Small intestine (tissue), 7 donors: ENCODE results near the gene RPP21. TPM values are rescaled to one million over a fixed set of nuclear protein-coding genes. Genes with fewer than 3 reads are reported as not detected.

Source experiments
- DNase-seq, 2 donors: peaks; one replicate each; pipeline versions ENCODE4 v3.0.0 to v3.0.0-alpha.2; 2013
- FAIRE-seq: peaks from 2 replicates; lab custom pipeline; 2012; peaks lifted over from hg19 to GRCh38; lab: Jason Lieb, UNC
- H3K27ac ChIP-seq, 3 donors: one replicate each; pipeline ENCODE4 v1.5.1; 2013; ENCODE audit warnings: low read length in 2 of 3, mild to moderate bottlenecking in 2 of 3, control low read depth in 1 of 3, inconsistent platforms in 1 of 3, low read depth in 1 of 3, moderate library complexity in 1 of 3
- H3K27me3 ChIP-seq, 3 donors: one replicate each; pipeline ENCODE4 v1.6.1; 2013; ENCODE audit warnings: low read length in 3 of 3, inconsistent platforms in 1 of 3; ENCODE audit not compliant: control insufficient read depth in 3 of 3, insufficient read depth in 3 of 3
- H3K36me3 ChIP-seq, 3 donors: one replicate each; pipeline ENCODE4 v1.6.1; 2013; ENCODE audit warnings: low read length in 3 of 3, inconsistent platforms in 1 of 3, low read depth in 1 of 3, mild to moderate bottlenecking in 1 of 3, moderate library complexity in 1 of 3; ENCODE audit not compliant: control insufficient read depth in 3 of 3, insufficient read depth in 2 of 3
- H3K4me1 ChIP-seq, 3 donors: one replicate each; pipeline ENCODE4 v1.6.1; 2013; ENCODE audit warnings: low read length in 2 of 3, inconsistent platforms in 1 of 3, low read depth in 1 of 3, mild to moderate bottlenecking in 1 of 3, moderate library complexity in 1 of 3; ENCODE audit not compliant: control insufficient read depth in 3 of 3, insufficient read depth in 2 of 3
- H3K4me3 ChIP-seq, 3 donors: one replicate each; pipeline ENCODE4 v1.5.1; 2013; ENCODE audit warnings: low read length in 3 of 3, control low read depth in 1 of 3, inconsistent platforms in 1 of 3, low read depth in 1 of 3, mild to moderate bottlenecking in 1 of 3, moderate library complexity in 1 of 3
- H3K9me3 ChIP-seq, 2 donors: one replicate each; pipeline ENCODE4 v1.6.1; 2013; ENCODE audit warnings: low read depth in 1 of 2, low read length in 1 of 2; ENCODE audit not compliant: control insufficient read depth in 2 of 2, insufficient read depth in 1 of 2
- WGBS, 3 donors: extraction: QIAGEN DNeasy Blood & Tissue Kit; methylation state at CpG; one replicate each; pipeline ENCODE4 v1.1.7; 2013; 5-methylcytosine and 5-hydroxymethylcytosine counted together
- polyA plus RNA-seq, 4 donors: library from polyadenylated mRNA; stranded (reverse) in 3 of 4; unstranded in 1 of 4; fragments of 200-250 nt in 3 of 4; fragments of 120-200 nt in 1 of 4; gene quantifications; one replicate each; pipeline versions ENCODE4 v1.2.1 to v1.2.3, GENCODE V29; 2013
- donor health status: healthy with polysubstance abuse.
- donor health status: control.
- donor health status: control.
- donor health status: Bipolar disorder and iron deficiency.
- donor health status: healthy.

The RPP21 gene
- polyA plus RNA-seq, 4 donors, result 71.1 to 100 (median 85.2) TPM

DNA sequence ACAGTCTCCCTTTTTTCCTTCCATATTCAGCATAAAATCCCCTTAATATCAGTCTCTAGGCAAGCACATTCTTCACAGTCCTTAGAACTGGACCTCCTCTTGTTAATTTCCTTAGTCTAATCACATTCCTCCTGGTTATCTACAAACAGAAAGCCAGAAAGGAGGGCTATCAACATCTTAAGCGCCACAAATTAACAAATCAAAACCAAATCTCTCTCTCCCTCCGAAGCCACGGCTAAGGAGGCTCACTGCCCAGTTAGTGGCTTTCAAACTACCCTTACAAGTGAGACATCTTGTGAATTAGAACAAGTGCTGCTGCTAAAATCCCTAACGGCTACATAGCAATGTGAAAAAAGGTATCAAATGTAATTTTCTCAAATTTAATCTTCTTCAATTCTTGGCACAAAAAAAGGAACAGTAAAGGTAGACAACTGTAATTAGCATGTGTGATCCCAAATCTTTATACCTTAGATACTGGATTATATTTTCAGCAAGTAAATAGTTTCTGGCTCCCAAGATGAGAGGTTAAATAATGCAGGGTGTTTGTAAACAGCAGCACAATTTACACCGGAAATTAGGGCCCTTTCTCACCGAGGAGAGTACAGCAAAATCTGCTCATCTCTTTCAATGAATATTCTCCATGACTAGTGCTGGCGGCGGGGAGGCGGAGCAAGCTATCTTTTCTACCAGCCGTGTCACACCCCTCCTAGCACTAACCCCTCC is 19.6 kb upstream of the RPP21 start:
- peak in 1 of 2 donors; percentile 66 for DNase-seq

DNA sequence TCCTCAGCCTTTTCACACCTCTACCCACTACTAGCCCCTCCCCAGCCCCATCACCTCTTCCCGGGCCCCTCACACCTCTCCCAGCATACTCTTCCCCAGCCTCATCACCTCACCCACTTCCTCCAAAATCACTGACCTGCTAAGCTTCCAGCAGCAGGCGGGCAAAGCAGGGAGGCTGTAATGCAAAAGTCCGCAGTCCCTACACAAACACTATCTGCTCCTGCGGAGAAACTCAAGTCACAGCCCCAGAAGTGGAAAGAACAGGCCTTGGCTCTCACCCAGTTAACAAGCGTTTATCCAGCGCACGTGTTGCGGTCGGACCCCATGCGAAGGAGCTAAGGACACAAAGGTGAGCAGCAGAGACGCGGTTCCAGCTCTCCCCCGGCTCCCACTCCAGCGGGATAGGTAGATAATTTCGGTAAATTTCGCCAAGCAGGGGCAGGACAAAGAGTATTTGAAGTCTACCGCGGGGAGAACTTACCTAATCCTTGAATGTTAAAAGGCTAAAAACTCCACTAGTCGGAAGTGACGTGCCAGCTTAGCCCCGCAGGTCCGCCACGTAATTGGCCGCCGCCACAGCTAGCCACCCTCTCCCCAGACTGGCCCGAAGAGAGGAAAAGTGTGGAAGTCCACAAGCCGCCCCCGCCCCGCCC is 19.0 kb upstream of the RPP21 start:
- H3K27ac ChIP-seq, result peak overlapping the region; percentile 97 to 100 (median 99)
- H3K36me3 ChIP-seq, result peaks cover 2 to 17% (median 6%) of the 10 kb centered on the region in 3 donors
- peaks cover 4 to 15% (median 13%) of the 10 kb centered on the region in 3 donors for H3K4me1 ChIP-seq
- peak overlapping the region; percentile 80 to 86 (median 84) for H3K4me3 ChIP-seq
- DNase-seq, result peak in 1 of 2 donors; percentile 77
- H3K9me3 ChIP-seq, result no peaks in the 10 kb centered on the region
- no peaks in the 10 kb centered on the region for H3K27me3 ChIP-seq
- no peak for FAIRE-seq
- 0% methylated on average over 29 of the region's 29 CpGs for WGBS, 3 donors

More for the DNA sequence above, 19.6 kb upstream of the RPP21 start:
- 2 to 5% (median 2%) methylated on average over 10 of the region's 10 CpGs for WGBS, 3 donors
- no peaks in the 10 kb centered on the region for H3K27me3 ChIP-seq
- peak overlapping the region; percentile 80 to 86 (median 84) for H3K4me3 ChIP-seq
- H3K36me3 ChIP-seq, result peaks cover 0 to 12% (median 1%) of the 10 kb centered on the region in 3 donors
- peaks cover 4 to 15% (median 13%) of the 10 kb centered on the region in 3 donors for H3K4me1 ChIP-seq
- H3K9me3 ChIP-seq, result no peaks in the 10 kb centered on the region
- H3K27ac ChIP-seq, result peak overlapping the region; percentile 97 to 100 (median 99)
- FAIRE-seq, result no peak

DNA sequence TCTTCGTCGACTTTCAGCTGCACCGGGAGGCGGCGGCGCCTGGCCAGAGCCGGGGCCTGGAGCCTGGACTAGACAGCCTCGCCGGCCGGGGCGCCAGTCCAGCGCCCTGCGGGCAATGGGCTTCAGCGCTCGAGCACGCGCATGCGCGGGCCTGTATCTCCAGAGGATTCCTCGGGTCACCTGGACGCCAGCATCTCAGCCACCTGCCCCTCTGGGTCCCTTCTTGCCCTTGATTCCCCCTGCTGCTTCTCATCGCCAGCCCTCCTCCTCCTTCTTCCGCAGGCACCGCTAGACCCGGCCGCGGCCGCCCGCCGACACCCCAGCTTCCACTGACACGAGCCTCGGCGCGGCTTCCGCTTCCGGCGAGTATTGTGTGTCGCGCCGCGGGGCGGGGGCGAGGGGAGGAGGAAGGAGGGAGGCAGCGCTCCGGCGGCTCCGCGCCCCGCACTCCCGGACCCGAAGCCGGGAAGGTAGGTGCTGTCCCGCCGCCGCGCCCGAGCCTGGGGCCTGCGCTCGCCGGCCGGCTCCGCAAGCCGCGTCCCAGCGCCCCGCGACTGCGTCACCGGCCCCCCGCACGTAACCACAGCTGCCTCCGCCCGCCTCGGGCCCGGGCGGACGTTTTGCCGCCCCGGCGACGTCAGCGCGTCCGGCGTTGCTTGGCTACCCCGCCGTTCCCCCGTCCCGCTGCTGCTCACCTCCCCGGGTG is 18.3 kb upstream of the RPP21 start, which contains the start of gene TRIM39:
TRIM39 (plus strand) TSS at position 402 of the 706 bp plus-strand sequence. CDS start 2,391 bp downstream, outside the sequence.
- FAIRE-seq (no peak), DNase-seq (peak; percentile 89 to 94)
- Histone ChIP-seq H3K4me1 (peaks cover 4 to 13% (median 9%) of the 10 kb centered on the region in 3 donors), H3K27ac (peak within 1 kb of the TSS; percentile 97 to 100 (median 99)), H3K4me3 (peak within 1 kb of the TSS; percentile 80 to 86 (median 84)), H3K9me3 (no peaks in the 10 kb centered on the region), H3K27me3 (no peaks in the 10 kb centered on the region), H3K36me3 (peaks cover 2 to 17% (median 6%) of the 10 kb centered on the region in 3 donors)
- WGBS, 3 donors, result 0 to 1% (median 0%) methylated on average over 77 to 90 of the region's 90 CpGs

DNA sequence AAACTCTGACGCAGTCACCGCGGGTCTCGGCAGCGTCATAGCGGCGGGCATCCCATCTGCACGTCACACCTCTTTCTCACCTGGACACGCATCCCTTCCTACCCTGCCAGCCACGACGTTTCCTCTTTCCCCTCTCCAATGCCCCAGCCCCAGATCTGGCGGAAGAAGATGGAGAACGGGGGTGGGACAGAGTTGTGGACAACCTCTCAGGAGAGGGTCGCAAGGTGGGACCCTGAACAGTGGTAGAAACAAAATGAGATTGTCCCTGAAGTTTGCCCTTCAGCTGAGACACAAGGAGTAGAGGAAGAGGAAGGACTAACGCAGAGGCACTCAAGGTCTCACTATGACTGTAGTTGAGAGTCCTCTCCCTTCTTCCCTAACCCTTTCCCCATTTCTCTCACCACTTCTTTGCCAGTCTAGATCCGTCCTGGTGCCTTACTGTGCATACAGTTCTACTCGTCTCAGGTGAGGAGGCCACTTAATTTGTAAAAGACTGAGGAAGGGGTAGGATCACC is 17.7 kb upstream of the RPP21 start:
- H3K27ac ChIP-seq, result peak overlapping the region; percentile 97 to 100 (median 99)
- H3K4me1 ChIP-seq, result peaks cover 4 to 7% (median 7%) of the 10 kb centered on the region in 3 donors
- peaks cover 2 to 16% (median 6%) of the 10 kb centered on the region in 3 donors for H3K36me3 ChIP-seq
- no peak for DNase-seq
- 1 to 2% (median 1%) methylated on average over 16 to 17 of the region's 17 CpGs for WGBS, 3 donors
- no peak for FAIRE-seq
- no peaks in the 10 kb centered on the region for H3K9me3 ChIP-seq
- no peaks in the 10 kb centered on the region for H3K27me3 ChIP-seq
- peak overlapping the region; percentile 80 to 86 (median 84) for H3K4me3 ChIP-seq

DNA sequence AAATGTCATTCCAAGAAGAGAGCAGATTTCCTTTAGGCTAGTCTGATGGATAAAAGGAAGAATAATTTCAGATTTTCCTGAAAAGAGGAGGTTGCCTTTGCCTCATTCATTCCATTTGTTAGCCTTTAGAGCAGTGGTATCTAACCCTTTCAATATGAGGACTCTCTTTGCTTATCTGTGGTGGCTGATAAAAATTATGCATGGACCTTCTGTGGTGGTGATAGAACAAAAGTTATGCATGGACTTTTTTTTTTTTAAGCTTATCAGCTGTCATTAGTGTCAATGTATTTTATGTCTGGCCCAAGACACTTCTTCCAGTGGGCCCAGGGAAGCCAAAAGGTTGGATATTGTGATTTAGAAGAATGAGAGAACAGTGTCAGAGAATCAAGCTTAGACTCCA is 16.6 kb upstream of the RPP21 start:
- FAIRE-seq, result no peak

DNA sequence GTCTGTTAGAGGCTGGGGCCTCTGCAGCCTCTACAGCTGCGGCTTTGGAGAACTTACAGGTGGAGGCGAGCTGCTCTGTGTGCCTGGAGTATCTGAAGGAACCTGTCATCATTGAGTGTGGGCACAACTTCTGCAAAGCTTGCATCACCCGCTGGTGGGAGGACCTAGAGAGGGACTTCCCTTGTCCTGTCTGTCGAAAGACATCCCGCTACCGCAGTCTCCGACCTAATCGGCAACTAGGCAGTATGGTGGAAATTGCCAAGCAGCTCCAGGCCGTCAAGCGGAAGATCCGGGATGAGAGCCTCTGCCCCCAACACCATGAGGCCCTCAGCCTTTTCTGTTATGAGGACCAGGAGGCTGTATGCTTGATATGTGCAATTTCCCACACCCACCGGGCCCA is 15.6 kb upstream of the RPP21 start:
- peaks cover 2 to 13% (median 9%) of the 10 kb centered on the region in 3 donors for H3K36me3 ChIP-seq
- no peak for FAIRE-seq
- peaks cover 0 to 7% (median 4%) of the 10 kb centered on the region in 3 donors for H3K4me1 ChIP-seq
- DNase-seq, result no peak
- WGBS, 3 donors, result 94 to 96% (median 96%) methylated on average over 12 of the region's 12 CpGs
- H3K27ac ChIP-seq, result no peak overlapping the region
- H3K4me3 ChIP-seq, result no peak overlapping the region
- H3K27me3 ChIP-seq, result no peaks in the 10 kb centered on the region
- H3K9me3 ChIP-seq, result no peaks in the 10 kb centered on the region

More for the DNA sequence above, 16.6 kb upstream of the RPP21 start:
- Histone ChIP-seq H3K27me3 (no peaks in the 10 kb centered on the region), H3K36me3 (peaks cover 2 to 11% (median 6%) of the 10 kb centered on the region in 3 donors), H3K4me3 (no peak overlapping the region), H3K27ac (no peak overlapping the region), H3K4me1 (peaks cover under 1 to 7% (median 4%) of the 10 kb centered on the region in 3 donors), H3K9me3 (no peaks in the 10 kb centered on the region)
- DNase-seq, result no peak

DNA sequence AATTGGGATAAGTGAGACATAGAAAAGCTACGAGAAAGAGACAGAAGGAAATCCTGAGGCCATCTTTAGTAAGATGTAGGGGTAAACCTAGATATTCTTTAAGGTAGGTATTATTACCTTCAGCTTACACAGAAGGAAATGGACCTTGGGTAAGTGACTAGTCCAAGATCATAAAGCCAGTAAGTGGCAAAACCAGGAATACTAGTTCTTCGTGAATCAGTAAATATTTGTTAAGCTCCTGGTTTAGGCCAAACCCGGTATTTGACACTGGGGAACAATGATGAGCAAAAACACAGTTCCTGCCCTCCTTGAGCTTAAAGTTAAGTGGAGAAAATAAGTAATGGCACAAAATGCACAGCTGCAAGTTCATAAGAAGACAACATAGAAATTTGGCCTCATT is 13.0 kb upstream of the RPP21 start:
- WGBS, 3 donors, result 72 to 84% (median 82%) methylated on average over 3 of the region's 3 CpGs
- Histone ChIP-seq H3K36me3 (peaks cover 5 to 22% (median 14%) of the 10 kb centered on the region in 3 donors), H3K4me1 (no peaks in the 10 kb centered on the region), H3K27me3 (no peaks in the 10 kb centered on the region), H3K9me3 (no peaks in the 10 kb centered on the region), H3K4me3 (no peak overlapping the region), H3K27ac (no peak overlapping the region)
- DNase-seq, result no peak
- FAIRE-seq, result no peak
